Activated CD4-positive, alpha-beta T cell treated with anti-CD3 and anti-CD28 coated beads for 48 hours (primary cell): ENCODE results near the gene BORCS8.

Source experiments
- DNase-seq: peaks from one replicate; pipeline ENCODE4 v3.0.0-alpha.2; 2020

The BORCS8 gene

GRCh38 chr19:19213426-19214158 is 21.6 kb upstream of the BORCS8 start:
- DNase-seq = no peak

GRCh38 chr19:19212916-19213315 is 21.0 kb upstream of the BORCS8 start:
- DNase-seq = no peak

- no peak for DNase-seq
Observed at GRCh38 chr19:19211499-19212420, 19.8 kb upstream of the BORCS8 start, which contains the start of gene NCAN. TSS of gene NCAN (plus strand) at chr19:19211958. CDS start at chr19:19216954, 4,996 bp downstream.

DNA sequence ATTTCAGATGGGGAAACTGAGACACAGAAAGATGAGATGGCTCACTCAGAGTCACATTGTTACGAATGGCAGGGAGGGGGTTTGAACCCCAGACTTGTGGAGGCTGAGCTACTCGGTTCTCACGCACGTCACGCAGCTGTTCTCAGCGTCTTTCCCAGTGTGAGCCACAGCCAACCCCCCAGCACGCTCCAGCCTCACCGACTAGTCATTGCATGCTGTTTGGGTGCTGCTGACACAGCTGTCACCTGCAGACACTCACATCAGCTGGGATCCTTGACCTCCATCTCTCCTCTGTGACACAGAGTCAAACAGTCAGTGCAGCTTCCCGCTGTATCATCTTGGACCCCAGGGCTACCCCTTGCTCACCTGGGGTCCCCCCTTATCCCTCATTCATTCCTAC is 17.4 kb upstream of the BORCS8 start:
- no peak for DNase-seq

DNA sequence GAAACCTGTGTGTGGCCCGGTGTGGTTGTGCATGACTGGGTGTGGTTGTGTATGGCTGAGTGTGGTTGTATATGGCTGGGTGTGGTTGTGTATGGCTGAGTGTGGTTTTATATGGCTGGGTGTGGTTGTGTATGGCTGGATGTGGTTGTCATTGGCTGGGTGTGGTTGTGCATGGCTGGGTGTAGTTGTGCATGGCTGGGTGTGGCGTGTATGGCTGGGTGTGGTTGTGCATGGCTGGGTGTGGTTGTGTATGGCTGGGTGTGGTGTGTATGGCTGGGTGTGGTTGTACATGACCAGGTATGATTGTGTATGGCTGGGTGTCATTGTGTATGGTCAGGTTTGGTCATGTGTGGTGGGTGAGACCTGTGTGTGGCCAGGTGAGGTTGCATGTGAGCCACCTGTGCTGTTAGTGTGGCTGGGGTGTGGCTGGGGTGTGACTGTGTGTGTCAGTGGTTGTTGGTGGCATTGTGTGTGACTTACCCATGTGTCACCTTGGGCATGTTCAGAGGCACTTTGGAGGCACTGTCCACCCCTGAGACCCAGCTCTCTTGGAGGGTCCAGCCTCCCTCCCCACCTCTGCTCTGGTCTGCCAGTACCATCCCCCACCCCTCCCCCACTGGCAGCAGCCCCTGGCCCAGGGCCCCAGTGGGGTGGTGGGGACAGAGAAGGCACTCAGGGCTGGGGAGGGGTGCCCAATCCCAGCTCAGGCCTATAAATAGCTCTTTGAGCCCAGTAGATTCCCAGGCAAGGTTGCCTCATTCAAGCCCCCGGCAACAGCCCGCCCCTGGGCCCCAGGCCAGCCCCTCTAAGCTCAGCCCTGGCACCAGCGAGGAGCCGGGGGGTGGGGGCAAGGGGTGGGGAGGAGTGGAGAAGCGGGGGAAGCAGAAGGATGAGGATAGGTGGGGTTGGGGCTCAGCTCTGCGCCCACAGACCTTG is 16.0 kb upstream of the BORCS8 start:
- DNase-seq = no peak

GRCh38 chr19:19206938-19207337 is 15.0 kb upstream of the BORCS8 start:
- no peak for DNase-seq

- no peak for DNase-seq
Observed at GRCh38 chr19:19205416-19206410, 13.8 kb upstream of the BORCS8 start.

DNA sequence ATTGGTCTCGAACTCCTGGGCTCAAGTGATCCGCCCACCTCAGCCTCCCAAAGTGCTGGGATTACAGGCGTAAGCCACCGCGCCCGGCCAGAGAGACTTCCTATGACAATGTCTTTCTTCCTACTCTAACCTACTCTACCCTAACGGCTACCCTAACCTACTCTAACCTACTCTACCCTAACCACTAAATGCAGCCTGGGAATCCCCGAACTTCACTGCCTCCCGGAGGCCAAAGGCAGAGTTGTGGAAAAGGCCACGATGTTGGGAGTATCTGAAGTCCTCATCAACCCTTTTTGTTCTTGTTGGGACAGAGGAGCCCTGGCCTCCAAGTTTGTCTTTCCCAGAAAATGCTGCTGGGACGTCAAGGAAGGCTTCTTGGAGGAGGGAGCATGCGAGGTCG is 12.2 kb upstream of the BORCS8 start:
- no peak for DNase-seq

DNA sequence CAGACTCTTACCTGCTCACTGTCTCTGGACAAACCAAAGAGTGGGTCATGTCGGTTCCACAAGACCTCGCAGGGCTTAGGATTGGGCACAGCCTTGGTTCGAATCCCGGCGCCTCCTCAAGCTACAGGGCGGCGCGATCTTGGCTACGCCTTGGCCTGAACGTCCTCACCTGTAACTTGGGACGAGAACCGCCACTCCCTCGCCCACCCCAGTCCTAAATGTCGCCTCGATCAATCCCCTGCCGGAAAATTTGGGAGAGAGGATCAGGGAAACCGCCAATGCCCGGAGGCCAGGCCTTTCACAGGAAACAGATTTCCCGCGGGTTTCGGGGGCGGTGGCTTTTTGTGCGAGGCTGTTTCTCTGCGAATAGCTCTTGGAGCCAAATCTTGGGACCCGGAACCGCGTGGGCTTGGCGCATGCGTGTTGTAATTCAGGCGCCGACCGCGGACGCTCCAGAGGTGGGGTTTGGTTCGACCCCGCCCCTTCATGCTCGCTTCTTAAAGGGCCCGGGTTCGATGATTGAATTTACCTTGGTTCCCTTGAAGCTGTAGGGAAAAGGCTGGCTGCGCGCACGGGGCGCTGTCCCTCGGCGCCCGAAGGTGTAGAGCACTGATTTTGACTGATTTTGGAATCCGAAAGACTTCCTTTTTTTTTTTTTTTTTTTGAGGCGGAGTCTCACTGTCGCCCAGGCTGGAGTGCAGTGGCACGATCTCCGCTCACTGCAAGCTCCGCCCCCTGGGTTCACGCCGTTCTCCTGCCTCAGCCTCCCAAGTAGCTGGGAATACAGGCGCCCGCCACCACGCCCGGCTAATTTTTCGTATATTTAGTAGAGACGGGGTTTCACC is 11.3 kb upstream of the BORCS8 start, which contains the start of gene NR2C2AP:
TSS of gene NR2C2AP (minus strand) at position 403 of the 845 bp plus-strand sequence. CDS start at position 49, 354 bp downstream.
- peak; percentile 97 for DNase-seq

DNA sequence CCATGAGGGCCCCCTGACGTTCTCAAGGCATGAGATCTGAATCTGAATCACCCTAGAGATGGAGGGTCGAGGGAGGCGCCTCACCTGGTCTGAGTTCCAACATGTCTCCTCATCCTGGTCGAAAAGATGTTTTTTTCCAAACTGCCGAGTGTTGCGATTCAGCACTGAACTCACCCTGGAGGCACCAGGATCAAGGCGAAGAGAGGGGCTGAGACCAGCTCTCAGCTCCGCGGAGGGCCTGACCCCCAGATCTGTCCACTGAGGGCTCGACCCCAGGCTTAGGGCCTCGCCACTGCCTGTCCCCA is 10.7 kb upstream of the BORCS8 start:
- DNase-seq = no peak

DNA sequence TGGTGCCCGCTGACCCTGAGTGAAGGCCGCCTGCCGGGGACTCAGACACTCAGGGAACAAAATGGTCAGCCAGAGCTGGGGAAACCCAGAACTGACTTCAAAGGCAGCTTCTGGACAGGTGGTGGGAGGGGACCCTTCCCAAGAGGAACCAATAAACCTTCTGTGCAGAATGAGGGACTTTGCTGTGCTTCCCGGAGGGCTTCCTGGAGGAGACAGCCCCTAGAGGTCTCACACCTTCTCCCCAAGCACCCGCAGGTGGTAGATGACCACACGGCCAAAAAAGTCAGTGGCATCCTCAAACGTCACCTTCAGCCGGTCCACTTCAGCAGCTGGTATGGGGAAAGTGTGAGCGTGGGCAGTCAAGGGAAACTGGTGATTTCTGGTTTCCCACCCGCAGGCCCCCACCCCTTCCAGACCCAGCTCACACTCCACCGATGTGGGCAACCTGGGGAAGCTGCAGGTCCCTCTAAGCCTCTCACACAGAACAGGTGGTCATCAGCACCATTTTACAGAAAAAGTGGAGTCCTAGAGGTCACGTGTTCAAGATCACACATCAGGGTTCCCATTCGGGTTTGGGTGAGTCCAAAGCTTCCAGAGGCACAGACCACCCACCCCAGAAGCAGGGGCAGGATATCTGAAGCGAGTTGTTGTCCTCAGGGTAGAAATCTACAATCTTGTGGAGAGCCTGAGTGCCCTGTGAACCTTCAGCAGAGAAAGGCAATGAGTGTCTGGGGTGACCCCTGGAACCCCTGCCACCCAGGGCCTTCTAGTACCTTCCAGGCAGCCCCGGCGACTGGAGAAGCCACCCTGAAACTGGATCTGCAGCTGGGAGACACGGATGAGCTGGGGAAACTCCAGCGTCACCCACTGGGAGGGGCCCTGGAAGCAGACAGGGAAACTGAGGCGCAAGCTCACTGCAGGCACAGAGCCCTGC is 10.0 kb upstream of the BORCS8 start:
- no peak for DNase-seq

DNA sequence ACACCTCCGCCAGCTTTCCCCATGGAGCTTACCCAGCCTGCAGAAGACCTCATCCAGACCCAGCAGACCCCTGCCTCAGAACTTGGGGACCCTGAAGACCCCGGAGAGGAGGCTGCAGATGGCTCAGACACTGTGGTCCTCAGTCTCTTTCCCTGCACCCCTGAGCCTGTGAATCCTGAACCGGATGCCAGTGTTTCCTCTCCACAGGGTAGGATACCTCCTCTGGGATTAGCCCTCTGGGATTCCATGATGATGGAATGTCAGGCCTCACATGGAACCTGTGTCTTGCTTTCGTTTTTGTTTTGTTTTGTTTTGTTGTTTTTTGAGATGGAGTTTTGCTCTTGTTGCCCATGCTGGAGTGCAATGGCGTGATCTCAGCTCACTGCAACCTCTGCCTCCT is 2.0 kb upstream of the BORCS8 start:
- no peak for DNase-seq

- no peak for DNase-seq
Observed at GRCh38 chr19:19192910-19193423, 1.0 kb upstream of the BORCS8 start.

DNA sequence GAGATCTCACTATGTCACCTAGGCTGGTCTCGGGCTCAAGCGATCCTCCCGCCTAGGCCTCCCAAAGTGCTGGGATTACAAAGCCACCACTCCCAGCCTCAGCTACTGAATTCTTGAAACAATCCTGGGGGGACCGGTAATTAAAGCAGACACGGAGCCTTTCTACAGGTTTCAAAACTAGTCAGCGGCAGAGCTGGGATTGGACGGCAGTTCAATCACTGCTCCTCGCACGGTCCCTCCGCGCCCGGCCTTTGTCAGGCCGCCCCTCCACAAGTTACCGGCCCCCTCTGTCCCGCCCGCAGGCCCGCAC is 229 bp downstream of the BORCS8 start:
- no peak for DNase-seq

- DNase-seq = no peak
Observed at GRCh38 chr19:19186742-19187141, 5.2 kb downstream of the BORCS8 start.

GRCh38 chr19:19185853-19186740 is 5.9 kb downstream of the BORCS8 start:
- peak; percentile 72 for DNase-seq

DNA sequence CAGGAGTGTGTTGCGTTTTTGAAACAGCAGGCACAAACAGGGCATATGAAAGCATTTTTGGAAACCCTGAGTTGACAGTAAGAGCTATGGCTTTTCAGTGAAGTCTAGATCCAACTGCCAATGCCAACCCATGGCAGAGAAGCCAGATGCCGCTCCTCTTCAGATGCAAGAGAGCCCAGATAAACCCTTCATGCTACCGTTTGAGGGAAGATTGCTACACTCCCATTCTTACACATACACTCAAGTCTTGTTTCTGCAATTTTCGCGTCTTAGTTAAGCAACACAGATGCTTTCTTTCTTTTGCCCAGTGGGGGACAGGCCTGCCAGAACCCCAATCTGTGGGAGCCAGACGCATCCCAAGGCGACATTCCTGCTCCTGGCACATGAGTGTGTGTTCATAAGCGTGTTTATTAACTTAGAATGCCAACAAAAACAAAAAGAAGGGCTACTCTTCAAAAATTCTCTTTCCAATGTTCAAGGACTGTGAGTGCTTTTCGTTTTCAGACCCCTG is 10.4 kb downstream of the BORCS8 start:
- DNase-seq = no peak
